Endothelial cell of umbilical vein (primary cell): ENCODE measurements around the gene USP8.

Experiments used
- CTCF ChIP-seq, 2 donors: IDR thresholded peaks; 1 replicate in 1 of 2; 2 replicates in 1 of 2; pipeline ENCODE4 v1.5.1; 2011; ENCODE audit warnings: low read length in 2 of 2, mild to moderate bottlenecking in 2 of 2, moderate library complexity in 2 of 2, control low read depth in 1 of 2, inconsistent platforms in 1 of 2, low read depth in 1 of 2; ENCODE audit not compliant: insufficient read depth in 1 of 2; ENCODE audit errors: extremely low read depth in 1 of 2
- POLR2A ChIP-seq: IDR thresholded peaks from 2 replicates; pipeline ENCODE4 v1.6.1; 2012; ENCODE audit warnings: low read depth, mild to moderate bottlenecking, control low read depth, low read length
- POLR2AphosphoS5 ChIP-seq: IDR thresholded peaks from 2 replicates; pipeline ENCODE4 v1.6.1; 2012; ENCODE audit warnings: low read depth, mild to moderate bottlenecking, control low read depth, low read length, moderate library complexity; ENCODE audit not compliant: insufficient read depth

DNA sequence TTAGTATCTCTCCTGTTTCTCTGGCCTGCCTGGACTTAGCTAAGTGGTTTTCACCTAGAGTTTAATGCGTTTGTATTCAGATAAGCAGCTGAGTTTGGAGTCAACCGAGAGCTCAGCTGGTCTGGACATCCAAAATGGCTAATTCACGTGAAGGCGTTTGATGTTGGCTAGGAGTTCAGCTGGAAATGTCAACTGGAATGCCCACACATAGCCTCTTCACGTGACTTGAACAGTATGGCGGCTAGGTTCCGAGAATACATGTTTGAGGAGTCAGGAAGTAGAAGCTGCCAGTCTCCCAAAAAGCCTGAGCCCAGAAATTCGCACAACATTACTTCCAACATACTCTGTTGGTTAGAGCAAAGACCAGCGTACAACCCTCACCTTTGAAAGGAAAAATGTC is 2.2 kb downstream of the USP8 start:
- no peak for TF ChIP-seq POLR2A
- TF ChIP-seq CTCF (IDR thresholded peaks at IDR 0.05; ENCODE audit: extremely low read depth in 1 of 2, insufficient read depth in 1 of 2, low read depth in 1 of 2, low read length in 2 of 2), result no peak
- no peak for TF ChIP-seq POLR2AphosphoS5
